ENCODE data around the gene TCF12.

Gene TCF12

GRCh38 chr15:57044072-57044702 lies 125.7 kb downstream of the TCF12 start:
- in situ Hi-C loops (cut with HindIII; ENCODE audit: low sequenced_read_pairs), result no loop called here

DNA sequence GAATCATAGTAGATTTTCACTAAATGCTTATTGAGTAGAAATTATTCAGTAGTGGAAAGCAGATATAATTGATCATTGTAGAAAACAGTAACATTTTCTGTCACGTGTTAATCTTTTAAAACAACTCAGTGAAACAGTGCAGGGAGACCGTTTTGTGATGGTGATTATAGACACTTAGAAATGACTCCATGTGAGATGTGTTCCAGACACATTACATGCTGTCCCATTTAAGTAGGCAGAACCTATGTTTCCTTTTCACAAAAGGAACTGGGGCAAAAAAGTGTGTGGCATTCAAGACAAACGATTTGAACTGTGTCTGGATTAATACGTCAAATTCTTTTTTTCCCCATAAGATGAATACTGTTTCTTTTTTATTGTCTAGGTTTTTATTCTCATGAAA lies 126.5 kb downstream of the TCF12 start:
- in situ Hi-C loops (cut with HindIII; ENCODE audit: low sequenced_read_pairs), result no loop called here

GRCh38 chr15:57045741-57046382 lies 127.4 kb downstream of the TCF12 start:
- in situ Hi-C loops (cut with HindIII; ENCODE audit: low sequenced_read_pairs), result no loop called here

DNA sequence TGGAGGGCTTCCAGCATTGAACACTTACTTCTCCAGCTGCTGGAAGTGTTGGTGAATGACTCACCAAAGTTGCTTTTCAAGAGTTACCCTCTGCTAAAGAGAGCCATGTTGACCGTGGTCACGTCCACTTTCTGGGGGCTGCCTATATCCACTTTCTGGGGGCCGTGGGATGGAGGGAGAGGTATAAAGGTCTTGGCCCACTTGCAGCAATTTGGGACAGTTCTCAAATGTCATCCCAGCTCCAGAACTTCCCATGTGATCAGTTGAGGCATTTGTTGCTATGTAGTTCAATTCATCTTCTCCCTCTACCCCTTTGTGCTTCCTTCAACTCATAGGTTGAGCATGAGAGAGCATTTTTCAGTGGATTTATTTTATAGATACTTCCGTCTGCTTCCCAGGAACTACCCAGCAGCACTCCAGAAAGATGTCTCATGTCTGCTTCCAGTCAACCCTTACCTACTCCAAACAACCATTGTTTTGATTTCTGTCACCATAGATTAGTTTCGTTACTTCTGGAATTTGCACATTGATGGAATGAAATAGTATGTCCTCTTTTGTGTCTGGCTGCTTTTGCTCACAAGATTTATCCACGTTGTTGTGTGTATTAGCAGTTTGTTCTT lies 130.6 kb downstream of the TCF12 start:
- in situ Hi-C loops (cut with HindIII; ENCODE audit: low sequenced_read_pairs), result no loop called here

DNA sequence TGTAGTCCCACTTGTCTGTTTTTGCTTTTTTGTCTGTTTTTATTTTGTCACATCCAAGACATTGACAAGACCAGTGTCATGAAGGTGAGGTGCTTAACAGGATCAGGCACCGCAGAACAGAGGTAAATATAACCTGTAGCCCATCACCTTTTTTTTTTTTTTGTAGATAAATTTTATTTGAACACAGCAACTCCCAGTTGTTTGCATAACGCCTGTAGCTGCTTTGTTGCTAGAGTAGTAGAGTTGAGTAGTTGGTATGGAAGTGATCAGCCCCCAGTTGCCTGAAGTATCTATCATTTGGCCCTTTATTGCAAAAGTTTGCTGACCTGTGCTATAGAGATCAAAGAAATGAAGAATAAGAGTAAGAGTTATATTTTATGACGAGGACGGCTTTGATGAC lies 135.0 kb downstream of the TCF12 start:
- in situ Hi-C loops (cut with HindIII; ENCODE audit: low sequenced_read_pairs), result no loop called here

DNA sequence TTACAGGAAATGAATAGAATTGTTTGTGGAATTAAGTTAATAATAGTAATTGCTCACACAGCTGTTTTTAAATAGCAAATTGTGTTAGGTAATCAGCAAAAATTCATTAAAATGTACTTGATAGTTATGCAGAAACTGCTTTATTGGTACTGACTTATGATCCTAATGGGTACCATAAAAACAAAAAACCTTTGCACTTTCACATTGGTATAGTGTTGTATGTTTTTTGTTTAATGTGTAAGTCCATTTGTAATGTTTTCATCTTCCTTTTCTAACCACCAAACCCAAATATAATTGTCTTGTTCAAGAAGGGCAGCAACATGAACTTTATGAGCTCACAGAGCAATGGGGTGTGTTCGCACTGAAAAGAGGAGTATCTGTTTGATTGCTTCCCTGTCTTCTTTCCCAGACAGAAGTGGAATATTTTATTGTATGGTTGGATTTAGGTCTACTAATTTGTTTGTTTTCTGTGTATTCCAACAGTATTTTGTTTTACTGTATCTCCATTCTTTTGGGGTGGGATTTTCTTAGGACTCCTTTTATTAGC lies 135.8 kb downstream of the TCF12 start:
- in situ Hi-C loops (cut with HindIII; ENCODE audit: low sequenced_read_pairs), result no loop called here

- in situ Hi-C loops (cut with HindIII; ENCODE audit: low sequenced_read_pairs), result no loop called here
Observed at GRCh38 chr15:57056357-57056756, 137.9 kb downstream of the TCF12 start.

DNA sequence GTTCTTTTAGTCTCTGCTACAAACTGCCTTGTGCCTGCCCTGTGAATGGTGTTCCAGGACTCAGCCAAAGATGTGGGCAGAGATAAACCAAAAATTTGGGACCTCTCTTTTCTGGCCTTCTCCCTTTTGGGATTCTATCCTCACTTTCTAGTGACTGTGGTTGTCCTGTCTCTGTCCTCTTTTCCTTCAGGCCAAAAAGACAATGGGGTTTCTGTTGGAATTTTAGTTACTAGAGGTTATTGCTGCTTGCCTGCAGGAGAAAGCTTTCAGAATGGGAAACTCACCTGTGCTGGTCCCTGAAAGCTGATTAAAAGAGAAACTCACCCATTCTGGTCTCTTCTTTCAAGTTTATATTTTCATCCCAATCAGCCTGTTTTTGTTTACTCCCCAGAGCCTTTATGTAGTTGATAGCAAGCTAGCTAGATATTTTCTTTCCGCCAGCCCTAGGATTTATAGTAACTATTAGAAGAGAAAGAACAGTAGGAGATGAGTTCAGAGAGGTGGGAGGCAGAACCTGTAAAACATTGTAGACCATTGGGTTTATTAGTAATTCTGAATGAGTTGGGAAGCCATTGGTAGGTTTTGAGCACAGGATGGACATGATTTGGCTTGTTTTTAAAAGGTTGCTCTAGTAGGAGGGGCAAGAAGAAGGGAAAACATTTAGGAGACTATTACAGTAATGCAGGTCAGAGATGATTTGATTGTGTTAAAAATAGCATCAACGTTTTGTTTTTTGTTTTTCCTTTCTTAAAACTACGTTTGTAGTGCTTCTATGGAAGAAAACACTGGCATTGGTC lies 138.9 kb downstream of the TCF12 start:
- in situ Hi-C loops (cut with HindIII; ENCODE audit: low sequenced_read_pairs), result no loop called here

DNA sequence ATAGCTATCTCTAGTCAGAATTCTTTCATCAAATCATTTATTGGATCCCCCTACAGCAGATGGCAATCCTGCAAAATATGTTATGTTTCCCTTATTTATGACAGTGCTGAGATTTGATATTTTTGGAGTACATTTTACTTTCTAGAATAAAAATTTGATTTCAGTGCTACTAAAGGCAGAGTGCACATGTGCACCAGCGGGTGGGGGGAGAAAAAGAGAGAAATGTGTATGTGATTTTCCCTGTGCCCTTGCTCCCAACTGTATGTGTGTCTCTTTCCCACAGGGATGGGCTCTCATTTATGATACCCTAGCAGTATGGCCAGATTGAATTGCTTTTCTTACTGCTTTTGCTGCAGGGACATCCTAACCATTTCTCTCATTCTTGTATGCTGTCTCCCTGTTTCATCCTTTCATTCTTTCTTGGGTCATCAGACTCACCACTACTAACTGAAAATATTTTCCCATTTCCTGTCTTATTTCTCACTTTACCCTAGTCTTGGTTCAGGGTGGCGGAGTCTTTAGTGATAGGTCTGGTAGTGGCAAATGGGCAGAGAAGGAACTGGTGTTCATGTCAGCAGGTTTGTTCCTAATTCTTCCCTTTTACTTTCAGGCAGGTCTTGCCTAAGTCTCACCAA lies 140.7 kb downstream of the TCF12 start:
- in situ Hi-C loops (cut with HindIII; ENCODE audit: low sequenced_read_pairs), result no loop called here

DNA sequence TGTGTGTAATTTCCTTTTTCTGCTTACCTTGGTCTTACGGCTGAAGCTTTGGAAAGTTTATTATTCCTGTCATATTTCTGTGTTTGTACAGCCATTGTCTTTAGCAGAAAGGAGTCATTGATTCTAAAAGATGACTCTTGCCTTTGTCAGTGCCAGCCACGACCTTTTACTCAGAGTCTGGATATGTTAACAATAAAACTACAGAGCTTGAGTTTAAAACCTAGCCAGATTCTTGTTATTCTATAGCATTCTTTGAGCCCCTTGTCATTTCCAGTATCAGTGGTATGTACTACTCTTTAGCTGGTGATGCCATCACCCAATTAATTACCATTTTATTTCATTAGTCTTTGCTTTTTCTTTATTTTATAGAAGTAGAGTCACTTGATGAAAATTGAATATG lies 142.4 kb downstream of the TCF12 start:
- in situ Hi-C loops (cut with HindIII; ENCODE audit: low sequenced_read_pairs), result no loop called here

DNA sequence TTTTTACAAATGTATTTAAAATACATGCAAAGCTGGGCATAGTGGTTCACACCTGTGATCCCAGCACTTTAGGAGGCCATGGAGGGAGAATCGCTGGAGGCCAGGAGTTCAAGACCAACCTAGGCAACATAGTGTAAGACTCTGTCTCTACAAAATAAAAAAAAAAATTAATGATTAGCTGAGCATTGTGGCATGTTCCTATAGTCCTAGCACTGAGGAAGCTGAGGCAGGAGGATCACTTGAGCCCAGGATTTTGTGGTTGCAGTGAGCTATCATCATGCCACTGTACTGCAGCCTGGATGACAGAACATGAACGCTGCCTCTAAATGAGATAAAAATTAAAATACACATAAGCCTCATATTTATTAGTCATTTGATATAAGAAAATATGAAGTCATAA lies 142.8 kb downstream of the TCF12 start:
- in situ Hi-C loops (cut with HindIII; ENCODE audit: low sequenced_read_pairs), result no loop called here

DNA sequence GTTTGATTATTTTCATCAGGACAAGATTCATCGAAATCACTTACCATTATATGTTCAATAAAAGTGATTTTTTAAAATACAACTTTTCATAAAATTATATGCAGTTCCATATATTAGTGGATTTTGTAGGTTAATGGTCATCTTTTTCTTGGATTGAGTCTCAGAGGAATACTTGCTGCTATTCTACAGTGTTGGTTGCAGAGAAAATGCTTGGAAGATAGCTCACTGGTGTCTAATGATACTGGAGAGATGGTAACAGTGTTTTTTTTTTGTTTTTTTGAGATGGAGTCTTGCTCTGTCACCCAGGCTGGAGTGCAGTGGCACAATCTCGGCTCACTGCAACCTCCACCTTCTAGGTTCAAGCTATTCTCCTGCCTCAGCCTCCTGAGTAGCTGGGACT lies 143.3 kb downstream of the TCF12 start:
- in situ Hi-C loops (cut with HindIII; ENCODE audit: low sequenced_read_pairs), result no loop called here

DNA sequence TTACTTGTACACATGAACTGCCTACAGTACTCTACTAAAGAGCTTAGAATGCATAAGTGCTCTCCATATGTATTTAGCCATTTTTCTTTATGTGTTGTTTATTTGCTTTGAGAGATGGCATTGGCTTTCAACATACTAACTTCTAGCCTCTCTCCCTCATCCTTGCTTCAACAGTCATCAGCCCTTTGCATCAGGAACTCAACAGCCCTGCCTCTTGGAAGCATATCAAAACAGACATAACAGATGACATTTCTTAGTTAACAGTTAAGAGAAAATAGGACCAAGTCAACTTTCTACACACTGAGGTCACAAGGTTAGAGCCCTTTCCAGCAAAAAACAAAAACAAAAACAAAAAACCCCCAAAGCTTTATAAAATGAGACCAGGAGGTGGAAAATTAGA lies 145.6 kb downstream of the TCF12 start:
- in situ Hi-C loops (cut with HindIII; ENCODE audit: low sequenced_read_pairs), result no loop called here

DNA sequence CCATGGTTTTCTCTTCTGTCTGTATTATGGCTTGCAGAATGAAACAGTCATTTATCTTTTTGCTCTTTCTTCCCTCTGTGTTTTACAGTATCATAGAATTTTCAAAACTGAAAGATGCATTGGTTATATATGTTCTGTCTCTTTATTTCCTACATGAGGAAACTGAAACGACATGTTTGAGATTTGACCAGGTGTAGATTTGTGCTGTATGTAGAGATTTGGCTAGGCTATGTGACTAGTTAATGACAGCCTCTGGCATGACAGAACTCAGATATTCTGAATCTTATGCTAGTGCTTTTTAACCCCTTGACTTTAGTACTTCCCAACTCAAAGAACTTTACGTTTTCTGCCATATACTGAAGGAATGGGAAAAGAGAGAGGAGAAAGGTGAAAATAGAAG lies 151.0 kb downstream of the TCF12 start:
- in situ Hi-C loops (cut with HindIII; ENCODE audit: low sequenced_read_pairs), result no loop called here

DNA sequence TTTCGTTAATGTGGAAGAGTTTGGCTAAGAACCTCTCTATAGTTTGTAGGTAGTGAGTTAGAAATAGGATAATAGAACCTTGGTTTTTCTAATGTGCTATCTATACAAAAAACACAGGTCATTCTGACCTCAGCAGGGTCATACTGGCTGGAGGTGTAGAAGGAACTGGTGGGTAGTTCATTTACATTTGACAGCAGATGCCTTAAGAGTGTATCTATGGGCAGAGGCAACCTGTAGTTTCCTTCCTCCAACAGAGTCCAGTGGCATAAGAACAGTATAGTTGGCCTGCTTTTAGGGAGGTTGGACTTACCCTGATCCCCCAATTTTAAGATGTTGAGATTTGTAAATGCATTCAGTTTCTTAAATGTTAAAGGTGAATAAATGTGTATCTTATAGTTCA lies 152.2 kb downstream of the TCF12 start:
- in situ Hi-C loops (cut with HindIII; ENCODE audit: low sequenced_read_pairs), result no loop called here

DNA sequence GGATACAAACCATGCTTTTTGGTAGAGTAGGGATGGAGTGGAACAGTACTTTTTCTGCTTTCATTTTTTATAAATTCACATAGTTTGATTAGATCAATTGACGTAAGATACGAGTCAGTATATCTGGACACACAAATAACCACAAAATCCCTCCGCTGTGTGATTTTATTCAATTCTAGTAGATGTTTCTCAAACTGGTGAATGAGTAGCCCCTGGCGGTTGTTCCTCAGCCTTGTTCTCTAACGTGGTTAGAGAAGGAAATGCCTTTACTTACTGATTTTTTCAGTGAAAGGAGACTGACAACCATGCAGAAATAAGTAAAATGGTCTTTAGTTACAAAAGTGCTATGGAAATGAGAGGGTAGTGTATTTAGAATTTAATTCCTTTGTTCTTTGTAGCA lies 161.0 kb downstream of the TCF12 start:
- in situ Hi-C loops (cut with HindIII; ENCODE audit: low sequenced_read_pairs), result no loop called here

DNA sequence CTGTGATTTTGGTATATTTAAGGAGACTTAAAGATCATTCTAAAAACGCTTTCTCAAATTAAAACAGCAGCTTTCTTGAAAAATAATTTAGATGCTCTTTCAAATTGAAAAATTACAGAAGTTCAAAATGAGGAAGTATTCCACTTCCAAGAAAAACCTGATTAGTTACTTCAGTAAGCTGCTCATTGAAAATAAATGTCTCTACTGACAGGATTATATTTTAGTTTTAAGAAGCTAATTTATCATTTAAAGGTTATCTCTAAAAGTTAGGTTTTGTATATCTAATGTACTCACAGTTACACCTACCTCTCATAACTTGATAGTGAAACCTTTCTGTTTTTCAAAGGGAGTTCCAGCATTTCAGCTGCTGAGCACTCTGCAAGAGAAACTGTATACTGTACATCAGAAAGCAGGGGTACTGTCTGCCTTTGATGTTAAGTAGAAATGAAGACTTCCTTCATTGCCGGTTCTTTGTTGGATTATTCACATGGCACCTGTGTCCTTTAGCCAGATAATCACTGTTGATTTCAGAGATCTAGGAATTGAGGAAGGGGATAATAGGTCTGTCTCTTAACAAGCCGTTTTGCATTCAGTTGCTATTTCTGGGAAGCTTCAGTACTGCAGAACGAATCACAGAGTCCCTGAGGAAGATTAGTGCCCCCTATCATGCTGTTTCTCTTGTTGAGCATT lies 161.6 kb downstream of the TCF12 start:
- in situ Hi-C loops (cut with HindIII; ENCODE audit: low sequenced_read_pairs), result no loop called here

DNA sequence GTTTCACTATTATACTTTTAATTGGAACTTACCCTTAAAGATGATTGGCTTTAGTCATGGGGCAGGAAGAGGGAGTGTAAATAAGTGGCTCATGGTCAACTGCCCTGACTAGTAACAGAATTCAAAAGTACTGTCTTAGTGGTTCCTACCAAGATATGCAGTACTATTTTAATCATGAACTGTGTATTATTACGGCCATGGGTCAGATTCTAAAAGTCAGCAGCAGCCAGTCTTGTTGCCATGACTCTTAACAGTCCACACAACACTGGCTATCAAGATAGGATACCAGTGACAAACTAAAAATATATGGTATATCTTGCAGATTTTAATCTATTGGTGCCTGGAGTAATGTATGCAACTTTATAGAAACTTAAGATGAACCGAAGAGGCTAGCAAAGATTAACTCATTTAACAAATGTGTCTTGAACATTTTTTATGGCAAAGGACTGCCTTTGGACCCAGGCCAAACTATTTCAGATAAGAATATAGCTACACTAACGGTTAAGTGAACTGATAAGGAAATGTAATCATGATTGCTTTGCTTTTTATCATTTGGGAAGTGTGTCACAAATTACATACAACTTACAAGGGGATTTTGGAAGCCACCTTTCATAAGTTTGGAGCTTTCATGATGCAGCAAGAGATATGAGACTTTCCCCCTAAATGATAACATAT lies 163.7 kb downstream of the TCF12 start:
- in situ Hi-C loops (cut with HindIII; ENCODE audit: low sequenced_read_pairs), result no loop called here

DNA sequence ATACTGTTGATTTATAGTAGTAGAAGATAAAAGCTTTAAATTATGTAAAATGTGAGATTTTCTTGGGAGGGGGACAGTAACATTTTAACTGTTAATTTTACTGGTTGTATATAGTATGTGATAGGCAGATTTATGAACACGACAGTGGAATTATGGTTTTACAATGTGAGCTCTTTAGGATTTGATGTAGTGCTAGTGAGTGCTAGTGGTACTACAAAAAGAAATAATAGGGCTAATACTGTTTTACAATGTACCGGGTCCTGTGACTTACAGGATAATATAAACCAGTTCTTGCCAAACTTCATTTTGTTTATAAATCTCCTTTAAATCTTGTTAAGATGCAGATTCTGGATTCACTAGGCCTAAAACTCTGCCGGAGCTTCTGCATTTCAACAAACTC lies 165.7 kb downstream of the TCF12 start:
- in situ Hi-C loops (cut with HindIII; ENCODE audit: low sequenced_read_pairs), result no loop called here

DNA sequence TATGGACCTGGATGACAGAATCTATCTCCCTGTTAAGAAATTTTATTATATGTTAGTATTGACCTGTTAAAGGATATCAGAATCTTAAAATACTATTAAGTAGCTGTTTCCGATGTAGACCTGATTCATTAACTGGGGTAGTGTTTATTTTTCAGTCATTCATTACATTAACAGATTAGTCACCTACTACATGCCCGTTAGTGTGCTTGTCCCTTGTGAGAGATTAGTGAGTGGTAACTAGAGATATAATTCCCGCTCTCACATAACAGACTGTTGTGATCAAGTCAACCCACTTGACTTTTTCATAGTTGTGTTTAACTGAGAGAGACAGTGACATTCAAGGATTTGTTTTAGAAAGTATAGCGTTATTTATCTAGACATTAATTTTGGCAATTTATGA lies 166.8 kb downstream of the TCF12 start:
- in situ Hi-C loops (cut with HindIII; ENCODE audit: low sequenced_read_pairs), result no loop called here
